CD4-positive, alpha-beta T cell treated with Interleukin-4 for 1 hour (primary cell): ENCODE data around the gene DACT2.
"Not testable (repeated sequence)": the region's sequence is repeated elsewhere in the genome, so short reads cannot be mapped to it uniquely, and the experiment has no call there.

Experiments used
- DNase-seq, 2 donors: peaks; one replicate each; pipeline ENCODE4 v3.0.0-alpha.2; 2020 to 2022

Gene DACT2

DNA sequence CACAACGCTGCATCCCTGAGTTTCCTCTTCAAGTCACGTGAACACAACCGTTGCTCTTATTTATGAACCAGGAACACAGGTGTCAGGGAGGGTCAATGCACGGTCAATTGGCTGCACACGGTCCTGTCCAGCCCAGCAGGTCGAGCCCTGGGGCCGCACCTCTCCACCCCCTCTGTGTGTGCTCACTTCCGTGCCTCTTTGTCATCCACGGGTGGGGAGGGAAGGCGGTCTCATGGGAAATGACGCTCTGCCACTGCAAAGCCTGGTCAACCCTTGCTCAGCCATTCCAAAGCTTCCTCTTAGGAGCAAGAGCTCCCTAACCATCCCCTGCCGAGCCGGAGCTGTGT, 38.7 kb downstream of the DACT2 start:
- DNase-seq, result no peak

DNA sequence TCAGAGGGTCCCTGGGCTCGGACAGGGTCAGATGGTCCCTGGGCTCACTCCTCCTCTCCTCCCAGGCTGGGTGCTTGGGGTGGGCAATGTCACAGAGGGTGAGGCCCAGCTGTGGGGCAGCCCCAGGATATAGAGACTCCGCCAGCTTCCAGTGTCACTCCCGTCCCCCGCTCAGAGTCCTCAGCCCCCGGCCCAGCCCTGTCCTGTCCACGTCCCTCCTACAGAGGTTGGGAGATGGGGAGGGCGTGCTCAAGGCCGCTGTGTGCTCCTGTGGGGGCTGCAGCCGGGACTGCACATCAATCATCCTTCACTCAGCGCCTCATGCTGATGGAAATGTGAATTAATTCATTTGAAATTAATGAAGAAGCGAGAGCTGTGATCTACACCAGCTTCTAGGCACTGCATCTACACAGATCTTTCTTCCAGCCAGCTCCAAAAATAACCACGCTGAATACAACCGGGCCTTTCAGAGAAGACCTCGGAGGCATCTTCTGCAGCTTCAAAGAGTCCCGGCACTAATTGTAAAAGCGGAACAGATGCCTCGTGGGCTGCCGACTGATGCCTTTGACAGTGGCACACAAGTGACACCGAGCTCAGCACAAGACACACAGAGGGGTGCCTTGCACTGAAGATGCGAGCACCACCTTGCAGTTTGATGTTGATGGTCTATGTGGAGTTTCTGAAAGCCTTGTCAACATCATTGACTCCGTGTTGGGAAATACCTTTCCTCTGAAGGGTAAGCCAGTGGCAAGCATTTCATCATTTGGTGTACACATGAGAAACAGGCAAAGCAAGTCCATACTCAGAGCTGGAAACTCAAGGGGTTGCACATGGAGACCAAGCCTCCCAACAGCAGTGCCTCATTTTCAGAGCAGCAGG, 39.3 kb downstream of the DACT2 start:
- DNase-seq, result no peak

DNA sequence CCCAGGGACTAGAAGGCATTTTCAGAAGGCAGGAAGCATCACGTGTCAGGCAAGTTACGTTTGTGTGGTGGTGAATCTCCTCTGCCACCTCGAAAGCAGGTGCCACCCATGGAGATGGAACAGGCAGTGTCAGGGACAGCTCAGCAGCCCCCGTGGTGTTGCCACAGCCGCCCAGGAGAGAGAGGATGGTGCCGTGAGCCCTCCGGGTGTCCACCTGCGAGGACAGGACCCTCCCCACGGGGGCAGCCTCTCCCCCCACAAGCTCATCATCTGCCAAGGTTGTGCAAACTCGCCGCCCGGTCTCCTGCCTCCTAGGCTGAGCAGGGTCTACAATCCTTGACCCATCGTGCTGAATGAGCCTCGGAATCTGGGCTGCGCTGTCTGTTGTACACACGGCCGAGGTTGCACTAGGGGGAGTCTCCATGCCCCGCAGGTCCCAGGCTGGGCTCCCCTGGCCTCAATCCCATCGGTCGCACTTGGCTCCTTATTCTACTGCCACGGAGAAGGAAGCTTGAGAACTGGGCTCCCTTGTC, 40.1 kb downstream of the DACT2 start:
- DNase-seq, result no peak

DNA sequence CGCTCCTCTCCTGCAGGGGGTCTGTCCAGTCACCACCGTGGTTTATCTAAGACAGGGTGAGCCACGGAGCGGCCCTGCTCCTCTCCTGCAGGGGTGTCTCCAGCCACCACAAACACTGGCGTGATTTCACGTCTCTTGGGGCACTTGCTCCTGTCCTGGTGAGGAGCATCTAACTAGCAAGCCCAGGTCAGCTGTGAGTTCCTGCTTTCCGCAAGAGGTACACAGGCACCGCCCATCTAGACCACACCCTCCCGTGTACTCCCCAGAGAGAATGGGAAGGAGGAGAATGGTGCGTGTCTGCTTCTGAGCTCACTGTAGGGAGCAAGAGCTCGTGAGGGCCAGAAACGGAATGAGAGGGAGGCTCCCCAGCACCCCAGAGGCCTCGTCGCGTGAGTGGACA, 40.7 kb downstream of the DACT2 start:
- DNase-seq, result no peak

DNA sequence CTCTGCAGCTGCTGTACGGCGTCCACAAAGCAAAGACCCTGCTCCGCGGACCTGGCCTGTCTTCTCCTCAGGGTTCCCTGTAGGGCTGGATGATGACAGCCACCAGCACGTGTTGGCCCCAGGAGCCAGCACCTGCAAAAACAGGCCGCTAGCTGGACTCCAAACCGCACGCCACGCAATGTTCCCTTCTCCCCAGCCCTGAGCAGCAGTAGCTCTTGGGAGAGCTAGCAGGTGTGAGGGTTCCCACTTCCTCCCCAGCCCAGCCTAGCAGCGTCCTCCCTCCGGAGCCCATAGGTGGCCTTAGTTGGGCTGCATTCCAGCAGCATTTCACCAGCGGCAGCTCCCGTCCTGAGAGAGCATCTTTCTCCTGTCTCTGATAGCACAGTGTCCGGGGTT, 42.3 kb downstream of the DACT2 start:
- no peak for DNase-seq

DNA sequence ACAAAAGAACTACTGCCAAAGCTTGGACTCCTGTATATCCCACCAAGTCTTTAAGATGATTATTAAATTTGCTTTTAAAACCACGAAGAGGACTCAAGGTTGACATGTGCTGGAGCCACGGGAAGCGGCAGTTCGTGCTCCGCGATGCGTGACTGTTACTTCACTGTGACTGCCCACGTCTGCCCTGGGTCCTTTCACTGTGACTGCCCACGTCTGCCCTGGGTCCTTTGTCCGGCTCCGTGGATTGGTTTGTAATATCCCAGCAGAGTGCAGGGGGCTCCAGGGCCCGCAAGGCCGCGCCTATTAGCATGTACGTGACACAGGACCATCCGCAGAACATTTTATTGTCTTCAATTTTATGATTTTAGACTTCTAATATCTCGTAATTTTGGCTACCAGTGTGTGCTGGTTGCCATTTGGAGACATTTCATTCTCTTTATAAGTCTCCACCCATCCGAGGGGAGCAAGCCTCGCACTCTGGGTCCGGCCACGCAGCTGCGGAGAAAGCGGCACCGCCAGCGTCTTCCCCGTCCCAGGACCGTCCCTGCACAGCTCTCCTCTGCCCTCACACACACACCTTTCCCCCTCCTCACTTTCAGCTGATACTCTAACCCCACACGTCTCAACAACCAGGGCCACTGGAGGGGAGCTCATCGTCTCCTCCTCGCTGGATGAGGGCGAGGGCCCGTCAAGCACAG, 42.9 kb downstream of the DACT2 start:
- no peak for DNase-seq

DNA sequence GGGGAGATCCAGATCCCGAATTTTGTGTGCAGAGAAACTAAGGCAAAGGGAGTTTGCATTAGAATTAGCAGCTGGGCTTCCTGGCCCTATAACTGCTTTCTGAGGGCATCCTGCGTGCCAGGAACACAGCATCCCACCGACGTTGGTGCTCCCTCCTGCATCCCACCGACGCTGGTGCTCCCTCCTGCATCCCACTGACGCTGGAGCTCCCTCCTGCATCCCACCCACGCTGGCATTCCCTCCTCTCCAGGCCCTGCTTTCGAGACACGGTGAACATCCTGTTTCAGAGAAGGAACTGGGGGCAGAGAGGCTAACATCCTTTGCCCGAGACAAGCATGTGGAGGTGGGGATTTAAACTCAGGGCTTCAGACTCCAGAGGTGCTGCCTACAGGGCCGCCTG, 44.4 kb downstream of the DACT2 start:
- no peak for DNase-seq

DNA sequence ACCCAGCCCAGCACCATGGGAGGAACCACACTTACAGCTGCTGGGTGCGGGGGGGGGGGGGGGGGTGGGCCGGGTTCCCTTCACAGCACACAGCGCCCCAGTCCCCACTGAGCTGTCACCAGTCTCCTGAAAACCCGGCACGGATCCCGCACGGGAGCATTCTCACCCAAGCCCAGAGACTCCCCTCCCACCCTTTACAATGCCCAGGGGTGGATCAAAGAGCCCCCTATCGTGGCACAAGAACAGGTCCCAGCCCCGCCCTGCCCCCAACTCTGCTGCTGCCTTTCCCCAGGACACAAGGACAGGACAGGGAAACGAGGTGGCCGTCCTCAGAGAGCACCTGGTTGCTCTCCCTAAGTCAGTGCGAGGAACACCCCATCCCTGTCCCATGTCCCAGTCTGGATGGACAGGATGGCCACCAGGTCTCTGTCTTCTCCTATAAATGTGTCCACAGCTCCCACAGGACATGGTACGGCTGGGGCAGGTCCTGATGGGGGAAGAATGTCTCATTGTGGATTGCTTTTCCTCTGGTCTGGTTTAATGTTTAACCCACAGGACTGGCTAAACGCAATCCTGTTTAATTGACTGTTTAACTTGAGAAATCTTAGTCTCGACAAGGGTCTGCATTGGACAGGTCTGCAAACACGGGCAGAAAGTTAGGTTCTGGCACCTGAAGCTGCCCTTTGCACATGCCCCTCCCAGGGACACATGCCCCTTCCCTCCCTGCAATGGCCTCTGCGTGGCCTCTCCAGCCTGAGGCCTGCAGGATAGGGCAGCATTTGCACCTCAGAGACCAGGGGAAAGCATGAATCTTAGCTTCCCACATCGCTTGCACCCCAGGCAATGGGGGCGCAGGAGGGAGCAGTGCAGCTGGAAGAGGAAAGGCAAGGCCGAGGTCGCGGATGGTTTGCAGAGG, 45.3 kb downstream of the DACT2 start:
- no peak for DNase-seq

DNA sequence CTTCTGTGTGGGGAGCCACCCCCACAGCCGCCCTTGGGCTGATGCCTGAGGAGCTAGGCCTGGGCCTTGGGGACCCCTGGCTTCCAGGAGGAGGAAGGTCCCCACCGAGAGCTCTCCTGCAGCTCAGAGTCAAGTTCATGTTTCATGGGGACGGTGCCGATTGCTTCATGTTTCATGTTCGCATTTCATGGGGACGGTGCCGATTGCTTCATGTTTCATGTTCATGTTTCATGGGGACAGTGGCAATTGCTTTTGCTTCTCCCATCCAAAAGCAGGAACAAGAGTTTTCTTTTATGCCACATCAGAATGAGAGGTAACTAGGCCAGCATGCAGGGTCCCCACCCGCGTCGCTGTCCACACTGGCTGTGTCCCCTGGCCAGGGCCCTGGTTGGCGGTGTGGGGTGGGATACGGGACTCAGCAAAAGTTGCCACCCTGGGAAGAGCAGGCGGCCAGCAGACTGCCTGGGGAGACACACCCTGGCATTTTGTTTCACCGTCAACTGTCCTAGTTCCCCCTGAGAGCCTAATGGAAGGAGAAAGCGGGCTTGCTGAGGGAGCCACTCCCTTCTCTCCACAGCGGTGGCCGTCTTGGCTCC, 46.0 kb downstream of the DACT2 start:
- DNase-seq, result no peak

DNA sequence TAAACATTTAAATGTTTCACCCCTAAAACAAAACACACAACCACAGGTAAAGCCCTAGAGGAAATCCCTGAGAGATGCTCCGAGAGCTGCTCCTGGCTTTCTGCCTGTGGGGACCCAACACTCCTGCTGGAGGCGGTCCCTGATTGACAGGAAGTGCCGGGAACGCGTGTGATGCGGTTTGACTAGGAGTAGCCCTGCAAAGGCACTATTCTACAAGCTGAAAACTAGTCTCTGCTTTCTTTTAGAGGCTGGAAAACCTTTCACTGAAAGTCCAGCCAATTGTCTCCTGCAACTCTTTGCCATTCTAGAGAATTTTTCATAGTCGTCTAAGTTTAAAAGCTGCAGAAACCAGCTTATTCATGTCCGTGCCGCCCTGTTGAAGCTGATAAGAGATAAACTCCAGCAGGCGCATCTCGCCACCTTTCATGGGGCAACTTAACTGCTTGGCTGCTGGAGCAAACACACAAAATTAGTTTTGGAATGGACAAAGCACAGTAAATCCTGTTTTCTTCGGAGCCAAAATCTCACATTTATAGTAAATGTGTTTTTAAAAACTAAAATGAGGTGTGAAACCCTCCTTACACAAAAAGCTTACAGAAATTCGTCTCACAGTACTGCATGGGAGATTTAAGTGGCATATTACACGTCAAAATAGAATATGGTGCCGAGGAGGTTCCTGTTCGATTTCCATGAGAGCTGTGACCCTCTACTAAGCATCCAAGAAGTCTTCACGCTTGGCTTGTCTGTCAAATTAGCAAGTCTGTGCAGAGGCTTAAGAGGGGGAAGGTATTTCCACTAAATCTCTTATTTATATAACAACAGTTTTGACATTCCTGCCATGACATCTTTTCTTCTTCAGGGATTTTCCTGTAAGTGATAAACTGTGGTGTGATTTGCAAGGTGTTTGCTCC, 46.9 kb downstream of the DACT2 start:
- DNase-seq, result no peak

DNA sequence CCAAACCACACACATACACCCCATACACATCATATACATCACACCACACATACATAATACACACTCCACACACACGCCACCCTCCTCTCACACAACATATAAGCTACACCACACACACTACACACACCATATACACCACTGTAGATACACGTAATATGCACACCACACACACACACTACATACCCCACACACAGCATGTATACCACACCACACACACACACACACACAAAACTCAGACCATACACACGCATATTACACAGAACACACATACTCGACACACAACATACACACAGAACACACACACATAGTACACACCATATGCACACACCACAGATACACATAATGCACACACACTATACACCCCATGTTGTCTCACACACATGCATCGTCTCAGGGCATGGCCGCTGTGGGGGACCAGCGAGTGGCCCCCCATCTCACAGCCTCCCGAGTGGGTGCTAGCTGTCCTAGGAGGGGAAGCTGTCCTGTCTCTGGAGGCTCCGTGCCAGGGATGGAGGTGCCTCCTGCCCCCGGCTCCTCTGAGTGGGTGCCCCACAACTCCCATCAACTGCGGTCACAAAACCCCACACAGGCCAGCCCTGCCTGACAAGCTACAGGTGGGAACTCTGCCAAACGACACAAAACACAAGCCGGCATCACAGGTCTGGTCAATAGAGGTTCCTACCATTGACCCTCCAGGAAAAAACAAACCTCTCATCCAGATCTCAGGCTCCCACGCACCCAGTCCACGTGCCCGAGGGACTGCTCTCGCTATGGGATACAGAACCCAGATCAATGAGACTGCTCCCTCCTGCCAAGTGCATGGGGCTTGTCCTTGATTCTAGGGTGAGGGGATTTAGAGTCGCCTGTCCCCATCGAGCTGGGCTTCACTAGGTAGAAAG, 49.1 kb downstream of the DACT2 start:
- no peak for DNase-seq

DNA sequence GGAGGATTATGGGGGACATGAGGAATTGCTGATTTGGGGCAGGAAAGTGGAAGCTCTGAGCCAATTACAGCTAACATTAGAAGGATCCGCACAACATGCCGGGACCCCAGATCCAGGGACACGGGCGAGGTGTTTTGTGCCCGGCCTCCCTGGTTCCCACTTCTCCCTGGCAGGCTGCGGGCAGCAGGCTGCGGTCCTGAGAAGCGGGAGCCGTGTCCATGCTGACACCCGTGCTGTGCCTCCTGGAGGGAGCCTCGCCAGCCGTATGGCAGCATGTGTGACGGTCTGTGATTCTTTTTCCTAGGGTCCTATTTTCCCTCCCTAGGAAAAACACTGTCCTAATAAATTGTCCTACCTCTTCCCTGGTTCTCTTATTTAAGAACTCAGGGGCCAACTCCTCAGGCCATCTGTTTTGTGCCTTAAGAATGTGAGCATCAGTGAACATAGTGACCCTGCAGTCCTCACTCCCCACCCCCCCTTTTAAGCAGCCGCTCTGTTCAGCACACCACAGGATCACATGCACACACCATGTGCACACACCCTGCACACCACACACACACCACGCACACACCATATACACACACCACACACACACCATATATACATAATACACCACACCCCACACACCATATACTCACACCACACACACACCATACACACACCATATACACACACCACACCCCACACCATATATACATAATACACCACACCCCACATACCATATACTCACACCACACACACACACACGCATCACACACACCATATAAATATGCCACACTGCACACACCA, 49.9 kb downstream of the DACT2 start:
- no peak for DNase-seq

DNA sequence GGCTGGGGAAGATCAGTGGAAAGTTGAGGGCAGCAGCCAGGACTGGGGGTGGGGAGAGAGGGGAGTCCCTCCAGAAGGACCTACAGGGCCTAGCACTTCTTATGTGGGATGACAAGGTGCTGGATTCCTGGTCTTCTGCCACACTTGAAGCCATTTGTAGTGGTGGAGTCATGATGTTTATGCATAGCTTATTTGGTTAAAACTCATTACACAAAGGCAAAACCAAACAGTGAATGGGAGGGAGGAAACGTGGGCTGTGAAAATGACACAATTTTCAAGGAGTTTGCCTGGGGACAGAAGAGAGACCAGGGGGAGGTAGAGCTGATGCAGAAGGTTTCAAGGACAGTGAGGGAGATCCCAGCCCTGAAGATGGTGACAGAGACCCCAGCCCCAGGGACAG, 50.8 kb downstream of the DACT2 start:
- no peak for DNase-seq

DNA sequence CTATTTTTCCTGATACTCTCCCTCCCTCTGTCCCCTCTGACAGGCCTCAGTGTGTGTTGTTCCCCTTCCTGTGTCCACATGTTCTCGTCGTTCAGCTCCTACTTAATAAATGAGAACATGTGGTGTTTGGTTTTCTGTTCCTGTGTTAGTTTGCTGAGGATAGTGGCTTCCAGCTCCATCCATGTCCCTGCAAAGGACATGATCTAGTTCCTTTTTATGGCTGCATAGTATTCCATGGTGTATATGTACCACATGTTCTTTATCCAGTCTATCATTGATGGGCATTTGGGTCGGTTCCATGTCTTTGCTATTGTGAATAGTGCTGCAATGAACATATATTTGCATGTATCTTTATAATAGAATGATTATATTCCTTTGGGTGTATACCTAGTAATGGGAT, 51.8 kb downstream of the DACT2 start:
- not testable (repeated sequence) for DNase-seq

DNA sequence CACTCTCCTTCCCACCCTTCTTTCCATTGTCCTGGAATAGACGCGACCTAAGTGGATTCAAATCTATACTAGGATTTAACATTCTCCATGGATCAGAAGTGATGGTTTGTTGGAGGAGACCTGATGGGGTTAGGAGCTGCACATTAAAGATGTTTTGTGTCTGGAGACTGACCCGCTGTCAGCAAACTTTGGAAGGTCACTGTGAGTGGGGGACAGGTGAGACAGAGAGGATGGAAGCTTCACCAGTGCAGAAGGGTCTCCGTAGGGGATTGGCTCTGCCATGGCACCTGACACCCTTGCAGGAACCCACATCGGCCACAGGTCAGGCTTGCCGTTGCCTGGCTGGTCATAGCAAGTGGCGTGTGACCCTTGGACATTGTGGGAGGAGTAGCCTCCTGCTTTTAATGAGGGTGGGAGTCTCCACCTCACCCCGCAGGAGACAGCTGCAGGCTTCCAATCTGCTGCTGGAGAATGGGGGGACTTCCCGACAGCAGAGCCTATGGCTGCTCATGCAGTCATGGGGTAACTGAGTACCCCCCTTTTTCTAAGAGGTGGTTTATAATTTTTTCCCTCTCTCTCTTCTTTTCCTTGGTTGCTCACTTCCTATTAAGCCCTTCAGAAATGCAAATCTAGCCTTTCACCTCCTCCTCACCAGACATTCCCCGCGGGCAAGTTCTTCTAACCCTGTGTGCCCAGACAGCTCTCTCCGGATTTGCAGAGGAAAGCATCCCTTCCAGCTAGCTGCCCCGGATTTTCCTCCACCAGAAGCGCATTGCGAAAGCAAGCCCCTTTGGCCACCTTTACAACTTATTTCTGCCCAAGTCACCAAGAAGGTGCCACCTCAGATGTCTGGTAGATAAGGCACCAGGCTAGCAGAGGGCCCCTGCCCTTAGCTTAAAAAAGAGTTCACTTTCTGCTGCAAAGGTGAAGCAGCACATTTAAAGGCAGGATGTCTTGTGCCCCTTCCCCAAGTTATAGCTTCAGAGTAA, 53.5 kb downstream of the DACT2 start:
- DNase-seq, result no peak

DNA sequence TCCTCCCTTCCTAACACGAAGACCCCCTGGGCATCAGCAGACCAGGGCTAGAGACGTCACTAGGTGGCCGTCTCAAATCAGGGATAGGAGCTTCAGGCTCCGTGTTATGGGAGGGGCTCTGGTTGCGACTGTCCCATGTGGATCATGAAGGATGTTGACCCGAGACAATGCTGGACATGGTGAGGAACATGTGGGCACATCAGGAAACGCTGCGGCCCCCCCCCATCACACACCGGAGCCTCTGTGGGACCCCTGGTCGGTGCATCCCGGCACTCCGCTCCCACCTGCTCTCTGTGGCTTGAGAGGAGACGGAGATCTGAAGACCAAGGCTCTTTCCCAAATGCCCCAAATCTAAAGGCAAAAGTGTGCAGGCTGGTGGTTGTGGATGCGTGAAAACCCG, 54.2 kb downstream of the DACT2 start:
- DNase-seq, result no peak

DNA sequence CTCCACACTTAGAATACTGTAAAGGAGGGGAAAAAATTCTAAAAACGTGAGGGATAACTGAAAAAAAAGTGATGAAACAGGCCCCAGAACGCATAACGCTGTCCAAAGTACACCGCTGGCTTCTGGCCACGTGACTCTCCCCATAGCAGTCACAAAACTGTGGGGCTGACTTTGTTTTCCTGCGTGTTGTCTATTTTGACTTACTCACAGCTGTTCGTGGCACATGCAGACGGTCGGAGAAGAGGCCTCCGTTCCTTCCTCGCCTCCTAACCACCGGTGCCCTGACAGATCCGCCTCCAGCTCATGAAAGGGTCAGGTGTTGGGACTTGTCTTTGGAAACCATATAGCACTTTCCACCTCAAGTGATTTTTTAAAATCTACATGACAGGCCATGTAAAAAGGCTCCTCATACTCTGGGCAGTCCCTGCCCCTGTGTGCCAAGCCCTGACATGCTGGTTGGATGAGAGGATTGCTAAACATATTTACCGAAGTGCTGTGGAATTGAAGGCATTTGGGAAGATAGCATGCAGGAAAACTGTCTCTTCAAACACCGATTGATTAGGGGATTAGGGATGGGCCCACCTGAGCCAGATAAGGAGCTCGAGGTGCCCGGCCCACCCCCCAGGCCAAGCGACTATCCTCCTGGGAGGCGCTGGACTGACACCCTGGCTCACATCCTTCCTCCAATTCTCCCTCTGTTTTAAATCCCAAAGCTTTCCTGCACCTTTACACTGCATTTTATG, 54.8 kb downstream of the DACT2 start:
- DNase-seq, result no peak
